Lung (tissue), 12 donors: Measurements from ENCODE around the gene GPNMB. TPM values are rescaled to one million over a fixed set of nuclear protein-coding genes. Genes with fewer than 3 reads are reported as not detected.
"Not testable (repeated sequence)": the region's sequence is repeated elsewhere in the genome, so short reads cannot be mapped to it uniquely, and the experiment has no call there.

Experiments
- ATAC-seq: fragments of 200-7000 bp; cut with Tn5 transposase; one replicate; pipeline ENCODE4 v1.9.1; 2020; ENCODE audit warnings: moderate number of reproducible peaks; ENCODE audit not compliant: insufficient read depth, low FRiP score
- DNase-seq, 3 donors: peaks; one replicate each; pipeline ENCODE4 v3.0.0-alpha.2; 2013 to 2017
- H3K27ac ChIP-seq, 2 donors: one replicate each; pipeline ENCODE4 v1.5.1; 2013; ENCODE audit warnings: mild to moderate bottlenecking in 2 of 2, moderate library complexity in 2 of 2, control low read depth in 1 of 2, inconsistent platforms in 1 of 2, low read depth in 1 of 2, low read length in 1 of 2
- H3K27me3 ChIP-seq, 3 donors: one replicate each; pipeline ENCODE4 v1.5.1; 2013; ENCODE audit warnings: low read length in 2 of 3; ENCODE audit not compliant: control insufficient read depth in 3 of 3, insufficient read depth in 3 of 3
- H3K36me3 ChIP-seq, 4 donors: one replicate each; pipeline ENCODE4 v1.5.1; 2013; ENCODE audit warnings: low read length in 4 of 4, mild to moderate bottlenecking in 1 of 4, moderate library complexity in 1 of 4; ENCODE audit not compliant: control insufficient read depth in 4 of 4, insufficient read depth in 4 of 4
- H3K4me1 ChIP-seq, 5 donors: one replicate each; pipeline ENCODE4 v1.5.1; 2013; ENCODE audit warnings: low read length in 5 of 5, mild to moderate bottlenecking in 2 of 5, moderate library complexity in 1 of 5; ENCODE audit not compliant: control insufficient read depth in 5 of 5, insufficient read depth in 5 of 5
- H3K4me3 ChIP-seq: one replicate; pipeline ENCODE4 v1.5.1; 2013; ENCODE audit warnings: mild to moderate bottlenecking, control low read depth, moderate library complexity
- H3K9ac ChIP-seq, 2 donors: one replicate each; pipeline ENCODE4 v1.5.1; 2013; ENCODE audit warnings: low read length in 2 of 2, control low read depth in 1 of 2; ENCODE audit not compliant: insufficient read depth in 1 of 2
- H3K9me3 ChIP-seq, 4 donors: one replicate each; pipeline ENCODE4 v1.5.1; 2013; ENCODE audit warnings: low read length in 3 of 4, mild to moderate bottlenecking in 1 of 4, moderate library complexity in 1 of 4; ENCODE audit not compliant: control insufficient read depth in 4 of 4, insufficient read depth in 3 of 4
- WGBS, 2 donors: extraction: QIAGEN DNeasy Blood & Tissue Kit; methylation state at CpG; one replicate each; pipeline ENCODE4 v1.1.7; 2013; 5-methylcytosine and 5-hydroxymethylcytosine counted together
- polyA plus RNA-seq, 2 donors: library from polyadenylated mRNA; stranded (reverse); fragments of 200-250 nt; gene quantifications; one replicate each; pipeline ENCODE4 v1.2.1, GENCODE V29; 2013
- total RNA-seq, 2 donors: library from RNA; depleted of rRNA in 1 of 2; stranded (reverse); fragments of >200 nt in 1 of 2; gene quantifications; one replicate each; pipeline ENCODE4 v1.2.1, GENCODE V29; 2014 to 2021
- TF ChIP-seq, protein P1 (sequence below): IDR thresholded peaks from 2 replicates; pipeline ENCODE4 v1.5.1; 2012; ENCODE audit warnings: mild to moderate bottlenecking; ENCODE audit errors: control extremely low read depth, extremely low read depth
- donor health status: control.
- donor health status: control.
- donor health status: Bipolar disorder and iron deficiency.
- donor health status: healthy.
- donor health status: DM: yes; HTN: yes; CAD: no.

Gene GPNMB
- total and polyA plus RNA-seq, 4 donors: 47.7 to 127 (median 77.5) TPM

DNA sequence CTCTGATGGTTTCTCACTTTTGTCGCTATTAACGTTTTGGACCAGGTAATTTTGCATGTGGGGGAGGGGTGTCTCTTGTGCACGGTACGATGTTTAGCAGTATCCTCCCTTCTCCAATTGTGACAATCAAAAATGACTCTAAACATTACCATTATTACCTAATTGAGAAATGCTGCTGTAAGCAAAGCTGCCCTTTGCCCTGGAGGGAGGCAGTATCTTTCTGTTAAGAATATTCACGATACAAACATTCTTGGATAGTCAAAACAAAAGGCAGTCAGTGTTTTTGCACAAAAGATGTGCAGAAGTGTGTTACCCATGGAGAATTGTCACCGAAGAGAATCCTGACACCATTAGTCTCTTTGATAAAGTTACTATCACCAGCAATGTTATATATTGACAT is 62.2 kb downstream of the GPNMB start:
- no peak for ATAC-seq
- no peaks in the 10 kb centered on the region for H3K4me1 ChIP-seq
- peaks cover 11 to 38% (median 25%) of the 10 kb centered on the region in 4 donors for H3K36me3 ChIP-seq
- TF ChIP-seq, protein P1, sequence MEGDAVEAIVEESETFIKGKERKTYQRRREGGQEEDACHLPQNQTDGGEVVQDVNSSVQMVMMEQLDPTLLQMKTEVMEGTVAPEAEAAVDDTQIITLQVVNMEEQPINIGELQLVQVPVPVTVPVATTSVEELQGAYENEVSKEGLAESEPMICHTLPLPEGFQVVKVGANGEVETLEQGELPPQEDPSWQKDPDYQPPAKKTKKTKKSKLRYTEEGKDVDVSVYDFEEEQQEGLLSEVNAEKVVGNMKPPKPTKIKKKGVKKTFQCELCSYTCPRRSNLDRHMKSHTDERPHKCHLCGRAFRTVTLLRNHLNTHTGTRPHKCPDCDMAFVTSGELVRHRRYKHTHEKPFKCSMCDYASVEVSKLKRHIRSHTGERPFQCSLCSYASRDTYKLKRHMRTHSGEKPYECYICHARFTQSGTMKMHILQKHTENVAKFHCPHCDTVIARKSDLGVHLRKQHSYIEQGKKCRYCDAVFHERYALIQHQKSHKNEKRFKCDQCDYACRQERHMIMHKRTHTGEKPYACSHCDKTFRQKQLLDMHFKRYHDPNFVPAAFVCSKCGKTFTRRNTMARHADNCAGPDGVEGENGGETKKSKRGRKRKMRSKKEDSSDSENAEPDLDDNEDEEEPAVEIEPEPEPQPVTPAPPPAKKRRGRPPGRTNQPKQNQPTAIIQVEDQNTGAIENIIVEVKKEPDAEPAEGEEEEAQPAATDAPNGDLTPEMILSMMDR: no peak
- 90 to 91% methylated on average over 6 of the region's 6 CpGs for WGBS, 2 donors
- H3K27me3 ChIP-seq: no peaks in the 10 kb centered on the region
- H3K27ac ChIP-seq: no peak overlapping the region
- H3K9me3 ChIP-seq: no peaks in the 10 kb centered on the region
- no peak overlapping the region for H3K4me3 ChIP-seq
- no peak overlapping the region for H3K9ac ChIP-seq
- no peak for DNase-seq

DNA sequence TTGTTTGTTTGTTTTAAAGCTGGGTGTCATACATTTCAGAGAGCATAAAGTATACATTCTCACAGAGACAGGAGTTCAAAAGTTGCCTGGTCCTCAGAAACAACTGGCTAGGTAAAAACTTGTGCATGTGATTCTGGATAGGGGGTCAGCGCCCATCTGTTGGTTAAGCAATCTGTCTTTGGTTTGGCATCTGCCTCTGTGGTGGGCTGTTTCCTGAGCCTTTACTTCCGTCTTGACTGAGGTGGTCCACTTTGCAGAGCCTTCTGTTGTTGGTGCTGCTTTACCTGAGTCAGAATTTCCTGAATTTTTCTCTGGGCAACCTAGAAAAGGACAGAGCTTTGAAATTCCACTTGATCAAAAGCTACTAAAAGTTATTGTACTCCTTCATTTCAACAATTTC is 65.6 kb downstream of the GPNMB start:
- peaks cover 10 to 50% (median 28%) of the 10 kb centered on the region in 4 donors for H3K36me3 ChIP-seq
- not testable (repeated sequence) for H3K4me1 ChIP-seq, H3K27me3 ChIP-seq, H3K9me3 ChIP-seq, DNase-seq, H3K4me3 ChIP-seq, ATAC-seq, H3K27ac ChIP-seq, H3K9ac ChIP-seq
- 48 to 69% methylated on average over 2 of the region's 2 CpGs for WGBS, 2 donors

DNA sequence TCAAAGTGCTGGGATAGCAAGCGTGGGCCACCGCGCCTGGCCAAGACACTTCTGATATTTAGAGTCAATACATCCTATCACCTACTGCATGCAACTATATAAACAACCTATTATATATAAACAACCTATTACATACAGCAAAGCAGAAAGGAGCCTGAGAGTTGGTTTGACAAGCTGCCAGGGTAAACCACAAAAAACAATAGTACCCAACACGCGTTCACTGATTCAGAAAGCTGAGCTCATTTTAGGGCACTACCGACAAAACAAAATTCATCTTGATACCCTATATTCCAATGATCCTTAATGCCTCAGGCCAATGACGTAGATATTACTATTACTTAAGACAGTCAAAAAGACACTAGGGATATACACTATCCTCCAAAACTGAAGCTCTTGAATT is 68.8 kb downstream of the GPNMB start:
- H3K36me3 ChIP-seq: peaks cover 0 to 45% (median 17%) of the 10 kb centered on the region in 4 donors
- no peak overlapping the region for H3K27ac ChIP-seq
- no peaks in the 10 kb centered on the region for H3K9me3 ChIP-seq
- DNase-seq (no peak), ATAC-seq (no peak)
- TF ChIP-seq, protein P1: no peak
- no peak overlapping the region for H3K9ac ChIP-seq
- 71 to 79% methylated on average over 7 of the region's 7 CpGs for WGBS, 2 donors
- H3K4me3 ChIP-seq: no peak overlapping the region
- no peaks in the 10 kb centered on the region for H3K4me1 ChIP-seq
- no peaks in the 10 kb centered on the region for H3K27me3 ChIP-seq

Other genes starting within 250 kb of the GPNMB start
- gene HYCC1, start 232.6 kb upstream of the GPNMB start, total RNA-seq: 10 to 100 TPM; 54.4 to 62.5 TPM
- gene HYCC1, start 232.6 kb upstream of the GPNMB start, polyA plus RNA-seq: 10 to 100 TPM in 1 of 2 donors, 1 to 10 TPM in 1; 7.3 to 16.0 TPM
- gene KLHL7, start 141.0 kb upstream of the GPNMB start, total RNA-seq: 10 to 100 TPM; 20.9 to 38.1 TPM
- 10 to 100 TPM; 11.5 to 14.3 TPM for gene KLHL7, start 141.0 kb upstream of the GPNMB start, polyA plus RNA-seq
- 10 to 100 TPM; 22.8 to 45.3 TPM for gene NUP42, start 64.7 kb upstream of the GPNMB start, total RNA-seq
- 10 to 100 TPM; 20.2 to 23.2 TPM for gene NUP42, start 64.7 kb upstream of the GPNMB start, polyA plus RNA-seq
- gene MALSU1, start 52.6 kb downstream of the GPNMB start, total RNA-seq: 10 to 100 TPM; 49.0 to 51.7 TPM
- 10 to 100 TPM; 26.8 to 41.1 TPM for gene MALSU1, start 52.6 kb downstream of the GPNMB start, polyA plus RNA-seq
- gene IGF2BP3, start 223.7 kb downstream of the GPNMB start, total RNA-seq: 10 to 100 TPM in 1 of 2 donors, under 1 TPM in 1; 0.80 to 60.2 TPM
- 1 to 10 TPM in 1 of 2 donors, under 1 TPM in 1; 0.18 to 2.2 TPM for gene IGF2BP3, start 223.7 kb downstream of the GPNMB start, polyA plus RNA-seq